Lower leg skin (tissue), 4 donors: ENCODE measurements around the gene KYNU. TPM values are rescaled to one million over a fixed set of nuclear protein-coding genes. Genes with fewer than 3 reads are reported as not detected.

Source experiments
- DNase-seq, 2 donors: peaks; one replicate each; pipeline ENCODE4 v3.0.0-alpha.2; 2019; ENCODE audit warnings: low spot score in 2 of 2
- H3K4me3 ChIP-seq: fragments of 200-600 bp; sonication (generic); 2 replicates; pipeline ENCODE4 v1.5.1; 2017; ENCODE audit warnings: mild to moderate bottlenecking, low read depth; ENCODE audit not compliant: poor library complexity, severe bottlenecking
- CTCF ChIP-seq, 3 donors: fragments of 450-650 bp; IDR thresholded peaks; one replicate each; pipeline ENCODE4 v1.5.1; 2016; ENCODE audit warnings: antibody characterized with exemption in 3 of 3, mild to moderate bottlenecking in 3 of 3, moderate library complexity in 2 of 3
- POLR2A ChIP-seq, 2 donors: fragments of 450-650 bp; IDR thresholded peaks; one replicate each; pipeline ENCODE4 v1.6.1; 2016 to 2017; ENCODE audit warnings: antibody characterized with exemption in 2 of 2, mild to moderate bottlenecking in 1 of 2, moderate library complexity in 1 of 2
- WGBS, 2 donors: methylation state at CpG; one replicate each; pipeline ENCODE4 v1.1.5; 2018; 5-methylcytosine and 5-hydroxymethylcytosine counted together
- intact Hi-C: fragments of 100-400 bp; cut with DNase I; formaldehyde crosslinking; loops from one replicate; pipeline ENCODE4 v1.15.0; 2023; ENCODE audit warnings: low total_unique reads
- total RNA-seq, 4 donors: library from RNA; depleted of rRNA; stranded (reverse); fragments of >200 nt; gene quantifications; one replicate each; pipeline ENCODE4 v1.1.0, GENCODE V29; 2016

KYNU gene
- total RNA-seq, 4 donors from 2014 or later: 1.2 to 6.1 (median 2.6) TPM

- WGBS, 2 donors: 43 to 53% methylated on average over 2 of the region's 2 CpGs
- no peak for DNase-seq
- H3K4me3 ChIP-seq: no peak overlapping the region
- no peak for TF ChIP-seq CTCF (IDR thresholded peaks at IDR 0.05)
- no peak for TF ChIP-seq POLR2A (IDR thresholded peaks at IDR 0.05)
- intact Hi-C loops: no loop called here
Measured at GRCh38 chr2:142993771-142994170, 116.3 kb downstream of the KYNU start.

GRCh38 chr2:142994665-142995064 lies 117.2 kb downstream of the KYNU start:
- intact Hi-C loops: no loop called here
- H3K4me3 ChIP-seq: no peak overlapping the region
- DNase-seq: no peak
- no peak for TF ChIP-seq CTCF (IDR thresholded peaks at IDR 0.05)
- TF ChIP-seq POLR2A (IDR thresholded peaks at IDR 0.05): no peak
- WGBS, 2 donors: 74 to 79% methylated on average over 2 of the region's 2 CpGs

GRCh38 chr2:142997231-142997630 lies 119.8 kb downstream of the KYNU start:
- 44% methylated on average over 1 of the region's 1 CpG for WGBS, 2 donors
- intact Hi-C loops: no loop called here
- no peak overlapping the region for H3K4me3 ChIP-seq

DNA sequence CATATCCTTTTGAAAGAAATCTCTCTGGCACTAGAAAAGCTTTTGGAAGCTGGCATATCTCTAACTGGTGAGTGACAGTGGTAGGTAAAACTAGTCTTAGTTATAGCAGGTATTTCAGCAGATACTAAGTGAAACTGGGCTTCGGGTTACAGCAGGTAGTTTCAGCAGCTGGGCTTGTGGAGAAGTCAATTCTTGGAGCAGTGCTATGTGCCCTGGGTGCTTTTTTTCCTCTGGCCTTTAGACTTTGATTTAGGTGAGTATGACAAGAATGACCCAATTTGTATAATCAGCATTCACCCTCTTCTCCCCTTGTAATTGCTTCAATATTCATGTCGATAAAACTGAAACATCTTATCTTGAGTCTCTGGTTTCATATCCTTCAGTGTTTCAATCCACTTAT lies 123.1 kb downstream of the KYNU start:
- no peak overlapping the region for H3K4me3 ChIP-seq
- no peak for TF ChIP-seq CTCF (IDR thresholded peaks at IDR 0.05)
- no peak for TF ChIP-seq POLR2A (IDR thresholded peaks at IDR 0.05)
- DNase-seq: no peak
- intact Hi-C loops: no loop called here
- 93 to 95% methylated on average over 2 of the region's 2 CpGs for WGBS, 2 donors

More at GRCh38 chr2:142997231-142997630, 119.8 kb downstream of the KYNU start:
- no peak for TF ChIP-seq POLR2A (IDR thresholded peaks at IDR 0.05)
- TF ChIP-seq CTCF (IDR thresholded peaks at IDR 0.05): no peak
- no peak for DNase-seq

DNA sequence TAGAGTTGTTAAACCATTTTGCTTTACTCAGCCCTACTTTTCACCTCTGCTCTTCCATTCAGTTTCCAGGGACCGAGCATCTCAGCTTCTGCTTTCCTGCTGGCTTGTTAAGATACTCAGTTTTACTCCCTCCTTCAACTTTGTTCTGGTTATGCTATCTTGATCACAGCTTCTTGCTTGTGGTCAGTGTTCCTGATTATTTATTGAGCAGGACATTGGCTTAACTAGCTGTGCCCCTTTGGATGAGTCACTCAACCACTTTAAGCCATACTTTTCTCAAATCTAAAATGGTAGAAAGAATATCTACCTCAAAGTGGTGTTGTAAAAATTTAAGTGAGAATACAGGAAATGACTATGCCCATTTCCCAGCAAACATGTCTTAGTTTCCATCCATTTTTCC lies 124.0 kb downstream of the KYNU start:
- 90 to 94% methylated on average over 1 of the region's 1 CpG for WGBS, 2 donors
- DNase-seq: no peak
- intact Hi-C loops: no loop called here
- no peak for TF ChIP-seq CTCF (IDR thresholded peaks at IDR 0.05)
- no peak for TF ChIP-seq POLR2A (IDR thresholded peaks at IDR 0.05)
- no peak overlapping the region for H3K4me3 ChIP-seq

GRCh38 chr2:143015656-143016055 lies 138.2 kb downstream of the KYNU start:
- no peak overlapping the region for H3K4me3 ChIP-seq
- TF ChIP-seq POLR2A (IDR thresholded peaks at IDR 0.05): no peak
- 40 to 41% methylated on average over 4 of the region's 4 CpGs for WGBS, 2 donors
- intact Hi-C loops: no loop called here
- no peak for DNase-seq
